ENCODE results near the gene HSDL1. TPM values are rescaled to one million over a fixed set of nuclear protein-coding genes. Genes with fewer than 3 reads are reported as not detected.

Gene HSDL1
- polyA plus RNA-seq, 1 donor from 2014 or later: 217 TPM

- TF ChIP-seq MXI1 (conservative IDR thresholded peaks at IDR 0.05; ENCODE audit: poor library complexity, severe bottlenecking): no peak
- no peak for TF ChIP-seq TAF1 (IDR thresholded peaks at IDR 0.05; ENCODE audit: low read depth)
- TF ChIP-seq SMC3 (conservative IDR thresholded peaks at IDR 0.05; ENCODE audit: poor library complexity): no peak
- no peak overlapping the region for H3K27ac ChIP-seq (ENCODE audit: low read length)
- no peaks in the 10 kb centered on the region for H3F3A ChIP-seq (ENCODE audit: insufficient read depth, low read length, poor library complexity, severe bottlenecking)
- H3K4me2 ChIP-seq (ENCODE audit: low read length): no peak overlapping the region
- no peak overlapping the region for H3K4me3 ChIP-seq (ENCODE audit: low read length)
- no peak overlapping the region for H2AFZ ChIP-seq (ENCODE audit: low read depth, low read length)
- H3K27me3 ChIP-seq (ENCODE audit: insufficient read depth, low read depth, low read length): no peaks in the 10 kb centered on the region
- no peaks in the 10 kb centered on the region for H4K20me1 ChIP-seq (ENCODE audit: insufficient read depth)
- no peaks in the 10 kb centered on the region for H3K9me3 ChIP-seq (ENCODE audit: low read length)
- H3K36me3 ChIP-seq (ENCODE audit: insufficient read depth, low read length): no peaks in the 10 kb centered on the region
- H3K9ac ChIP-seq (ENCODE audit: low read length): no peak overlapping the region
- no peaks in the 10 kb centered on the region for H3K9me2 ChIP-seq (ENCODE audit: insufficient read depth, low read length)
- no peaks in the 10 kb centered on the region for H3K79me2 ChIP-seq (replicated peaks; ENCODE audit: insufficient read depth, low read length)
These were observed 29.4 kb upstream of the HSDL1 start for GRCh38 chr16:84174396-84174795.

- no peaks in the 10 kb centered on the region for H3F3A ChIP-seq (ENCODE audit: insufficient read depth, low read length, poor library complexity, severe bottlenecking)
- no peaks in the 10 kb centered on the region for H3K27me3 ChIP-seq (ENCODE audit: insufficient read depth, low read depth, low read length)
- no peak overlapping the region for H3K9ac ChIP-seq (ENCODE audit: low read length)
- H3K27ac ChIP-seq (ENCODE audit: low read length): no peak overlapping the region
- no peaks in the 10 kb centered on the region for H3K79me2 ChIP-seq (replicated peaks; ENCODE audit: insufficient read depth, low read length)
- H2AFZ ChIP-seq (ENCODE audit: low read depth, low read length): no peak overlapping the region
- no peak for TF ChIP-seq TAF1 (IDR thresholded peaks at IDR 0.05; ENCODE audit: low read depth)
- TF ChIP-seq EP300 (conservative IDR thresholded peaks at IDR 0.05; ENCODE audit: poor library complexity, severe bottlenecking): no peak
- no peak for TF ChIP-seq SMC3 (conservative IDR thresholded peaks at IDR 0.05; ENCODE audit: poor library complexity)
- no peak for TF ChIP-seq MXI1 (conservative IDR thresholded peaks at IDR 0.05; ENCODE audit: poor library complexity, severe bottlenecking)
- TF ChIP-seq EZH2 (IDR thresholded peaks at IDR 0.05; ENCODE audit: borderline replicate concordance, insufficient read depth, low read length, poor library complexity, severe bottlenecking): no peak
- no peak for TF ChIP-seq REST (IDR thresholded peaks at IDR 0.05; ENCODE audit: borderline replicate concordance)
- no peak for TF ChIP-seq POLR2AphosphoS5 (IDR thresholded peaks at IDR 0.05)
- no peak for TF ChIP-seq RAD21 (conservative IDR thresholded peaks at IDR 0.05)
- no peak for TF ChIP-seq CTCF (IDR thresholded peaks at IDR 0.05; ENCODE audit: poor library complexity, severe bottlenecking)
- H3K4me2 ChIP-seq (ENCODE audit: low read length): no peak overlapping the region
- no peaks in the 10 kb centered on the region for H3K9me2 ChIP-seq (ENCODE audit: insufficient read depth, low read length)
- no peaks in the 10 kb centered on the region for H3K9me3 ChIP-seq (ENCODE audit: low read length)
- H3K36me3 ChIP-seq (ENCODE audit: insufficient read depth, low read length): no peaks in the 10 kb centered on the region
- no peak overlapping the region for H3K4me3 ChIP-seq (ENCODE audit: low read length)
- no peaks in the 10 kb centered on the region for H4K20me1 ChIP-seq (ENCODE audit: insufficient read depth)
These were observed 24.9 kb upstream of the HSDL1 start for GRCh38 chr16:84169765-84170310.
